Measurements from ENCODE around the gene TENM4. TPM values are rescaled to one million over a fixed set of nuclear protein-coding genes. Genes with fewer than 3 reads are reported as not detected.

Gene TENM4
- total and polyA plus RNA-seq, 2 of the 8 experiments (the other 6 are each of a cell fraction or from before 2014, with no cell fraction given): 3.5 to 7.2 TPM

- no peak for FAIRE-seq
- H4K20me1 ChIP-seq (replicated peaks in 1 of 2; ENCODE audit: control insufficient read depth in 1 of 2, insufficient read depth in 2 of 2, low read length in 2 of 2): no peaks in the 10 kb centered on the region
- H3K4me2 ChIP-seq (ENCODE audit: insufficient read depth in 1 of 2, low read depth in 2 of 2, low read length in 2 of 2): no peak overlapping the region; a peak in 1 of 4 replicates
- H2BK120ac ChIP-seq (replicated peaks; ENCODE audit: low read depth, low read length): no peak overlapping the region
- 0 out of 2 replicates have a peak overlapping the region, but pooled peaks have one; percentile 37 for H2BK20ac ChIP-seq (ENCODE audit: low read length)
- no peaks in the 10 kb centered on the region for H3K79me2 ChIP-seq (ENCODE audit: control insufficient read depth in 1 of 2, insufficient read depth in 2 of 2, low read length in 2 of 2)
- H2AFZ ChIP-seq (ENCODE audit: low read length): no peak overlapping the region
- ChIA-PET CTCF (ENCODE audit: partially characterized antibody) (interaction anchor here (0.7 to 3.8 kb wide), 19 partner anchors 10 to 415 kb away, joined by 3 to 21 read pairs (median 4); no protein-coding TSS in a partner anchor), POLR2A (ENCODE audit: partially characterized antibody) (no interaction called here)
- H3K18ac ChIP-seq (ENCODE audit: extremely low read depth, low read length): 0 out of 2 replicates have a peak overlapping the region, but pooled peaks have one; percentile 9
- no peak overlapping the region for H2BK5ac ChIP-seq (ENCODE audit: low read depth, low read length)
- H3K9me3 ChIP-seq (ENCODE audit: insufficient read depth in 2 of 2, low read depth in 1 of 2, low read length in 1 of 2): no peaks in the 10 kb centered on the region
- no peak overlapping the region for H3K27ac ChIP-seq (ENCODE audit: low read depth, low read length)
- H4K8ac ChIP-seq (ENCODE audit: extremely low read depth, insufficient read depth, low read length): no peak overlapping the region; the same call in 1 of the 2 replicates
- no peak for DNase-seq (ENCODE audit: low read depth in 1 of 2, low spot score in 2 of 2)
- H3K36me3 ChIP-seq (ENCODE audit: control insufficient read depth in 2 of 4, insufficient read depth in 4 of 4, low read length in 3 of 4): no peaks in the 10 kb centered on the region
- H3K4ac ChIP-seq (replicated peaks; ENCODE audit: insufficient read length, low read depth, low read length): no peak overlapping the region
- no peak overlapping the region for H3K14ac ChIP-seq (ENCODE audit: insufficient read length)
- 78% methylated on average over 9 of the region's 9 CpGs; no CpG with 5 or more reads in 1 of the 2 experiments for WGBS, 2 experiments (ENCODE audit: extremely low coverage in 1 of 2, insufficient coverage in 1 of 2, insufficient read length in 1 of 2, insufficient replicate concordance in 2 of 2, low coverage in 1 of 2, low lambda C conversion rate in 2 of 2, missing lambda C conversion rate in 1 of 2)
- no peaks in the 10 kb centered on the region for H3K27me3 ChIP-seq (replicated peaks in 1 of 4; ENCODE audit: control insufficient read depth in 3 of 4, extremely low read depth in 1 of 4, insufficient read depth in 3 of 4, low read length in 3 of 4)
- H3K56ac ChIP-seq (replicated peaks; ENCODE audit: insufficient read length, low read depth, low read length): no peak overlapping the region
- no peak overlapping the region for H4K5ac ChIP-seq (ENCODE audit: insufficient read length, low read depth, low read length)
- H3K4me3 ChIP-seq (ENCODE audit: extremely low read depth in 1 of 4, insufficient read depth in 2 of 4, low read depth in 3 of 4, low read length in 4 of 4): no peak overlapping the region
- H3K79me1 ChIP-seq (ENCODE audit: low read depth, low read length): no peaks in the 10 kb centered on the region
- no peak overlapping the region for H2BK15ac ChIP-seq (ENCODE audit: low read length)
- H4K91ac ChIP-seq (replicated peaks; ENCODE audit: insufficient read length, low read length): no peak overlapping the region
- no peak overlapping the region for H3K9ac ChIP-seq (replicated peaks in 1 of 4; ENCODE audit: extremely low read depth in 1 of 4, low read depth in 3 of 4, low read length in 3 of 4)
- H2AK5ac ChIP-seq (ENCODE audit: low read depth, low read length): no peak overlapping the region
- no peaks in the 10 kb centered on the region for H3K23me2 ChIP-seq (ENCODE audit: low read depth, low read length)
- TF ChIP-seq RFX5 (IDR thresholded peaks at IDR 0.05; ENCODE audit: borderline replicate concordance, low read depth, low read length): no peak
- no peak for TF ChIP-seq SIRT6 (IDR thresholded peaks at IDR 0.05; ENCODE audit: low read length)
- TF ChIP-seq SIN3A (conservative IDR thresholded peaks at IDR 0.05 in 1 of 2, IDR thresholded peaks at IDR 0.05 in 1 of 2; ENCODE audit: low read depth in 1 of 2, low read length in 2 of 2): no peak
- H3K4me1 ChIP-seq (replicated peaks in 1 of 4; ENCODE audit: control insufficient read depth in 3 of 4, insufficient read depth in 4 of 4, low read length in 3 of 4): peaks cover 8 to 18% (median 11%) of the 10 kb centered on the region in 4 experiments
- no peak overlapping the region for H3K23ac ChIP-seq (ENCODE audit: insufficient read length)
- H2BK12ac ChIP-seq (ENCODE audit: low read depth, low read length): no peak overlapping the region
Measured at GRCh38 chr11:79060081-79060953, 380.5 kb downstream of the TENM4 start.
